ENCODE data around the gene MACROD1. TPM values are rescaled to one million over a fixed set of nuclear protein-coding genes. Genes with fewer than 3 reads are reported as not detected.

Gene MACROD1
- total and polyA plus RNA-seq, 2 experiments from 2014 or later: 21.2 to 403 TPM

- Histone ChIP-seq H3K4me1 (ENCODE audit: insufficient read depth) (no peaks in the 10 kb centered on the region), H3K4me3 (no peak overlapping the region), H3K36me3 (ENCODE audit: low read depth) (no peaks in the 10 kb centered on the region), H3K4me2 (ENCODE audit: unreplicated experiment) (no peak overlapping the region), H3K79me2 (ENCODE audit: insufficient read depth) (no peaks in the 10 kb centered on the region), H4K20me1 (ENCODE audit: insufficient read depth) (no peaks in the 10 kb centered on the region), H2AFZ (no peak overlapping the region), H3K9me3 (ENCODE audit: low read depth) (no peaks in the 10 kb centered on the region), H3K27me3 (replicated peaks; ENCODE audit: insufficient read depth) (no peaks in the 10 kb centered on the region), H3K9me2 (ENCODE audit: insufficient read depth) (no peaks in the 10 kb centered on the region), H3K27ac (no peak overlapping the region), H3K9ac (no peak overlapping the region), H3F3A (ENCODE audit: insufficient read depth) (no peaks in the 10 kb centered on the region)
- in situ Hi-C loops (cut with MboI): no loop called here
- WGBS, 2 experiments (ENCODE audit: low coverage in 1 of 2, low lambda C conversion rate in 2 of 2, missing lambda C conversion rate in 2 of 2): 68 to 74% methylated on average over 7 of the region's 7 CpGs
- no peak for DNase-seq
- TF ChIP-seq EZH2phosphoT487 (IDR thresholded peaks at IDR 0.05; ENCODE audit: insufficient read depth, low read depth): no peak
- no peak for TF ChIP-seq EZH2 (IDR thresholded peaks at IDR 0.05; ENCODE audit: insufficient read depth, poor library complexity, severe bottlenecking)
These were observed 139.2 kb downstream of the MACROD1 start for GRCh38 chr11:64026575-64027205.

GRCh38 chr11:64025205-64025604 is 140.7 kb downstream of the MACROD1 start:
- TF ChIP-seq EZH2 (IDR thresholded peaks at IDR 0.05; ENCODE audit: insufficient read depth, poor library complexity, severe bottlenecking): no peak
- WGBS, 2 experiments (ENCODE audit: low coverage in 1 of 2, low lambda C conversion rate in 2 of 2, missing lambda C conversion rate in 2 of 2): 73 to 74% methylated on average over 4 of the region's 4 CpGs
- Histone ChIP-seq H2AFZ (no peak overlapping the region), H3K27ac (no peak overlapping the region), H3K36me3 (ENCODE audit: low read depth) (no peaks in the 10 kb centered on the region), H3F3A (ENCODE audit: insufficient read depth) (no peaks in the 10 kb centered on the region), H3K9ac (no peak overlapping the region), H3K79me2 (ENCODE audit: insufficient read depth) (no peaks in the 10 kb centered on the region), H3K9me2 (ENCODE audit: insufficient read depth) (no peaks in the 10 kb centered on the region), H3K27me3 (replicated peaks; ENCODE audit: insufficient read depth) (no peaks in the 10 kb centered on the region), H3K4me3 (no peak overlapping the region), H4K20me1 (ENCODE audit: insufficient read depth) (no peaks in the 10 kb centered on the region), H3K4me2 (ENCODE audit: unreplicated experiment) (no peak overlapping the region), H3K4me1 (ENCODE audit: insufficient read depth) (no peaks in the 10 kb centered on the region), H3K9me3 (ENCODE audit: low read depth) (no peaks in the 10 kb centered on the region)
- no peak for DNase-seq
- in situ Hi-C loops (cut with MboI): no loop called here

- H3K36me3 ChIP-seq (ENCODE audit: low read depth): no peaks in the 10 kb centered on the region
- H2AFZ ChIP-seq: no peak overlapping the region
- no peak for TF ChIP-seq EZH2phosphoT487 (IDR thresholded peaks at IDR 0.05; ENCODE audit: insufficient read depth, low read depth)
- no peak for TF ChIP-seq EZH2 (IDR thresholded peaks at IDR 0.05; ENCODE audit: insufficient read depth, poor library complexity, severe bottlenecking)
- H3K27ac ChIP-seq: no peak overlapping the region
- H3K4me2 ChIP-seq (ENCODE audit: unreplicated experiment): no peak overlapping the region
- H3K9me2 ChIP-seq (ENCODE audit: insufficient read depth): no peaks in the 10 kb centered on the region
- no peak for DNase-seq
- H3K4me1 ChIP-seq (ENCODE audit: insufficient read depth): no peaks in the 10 kb centered on the region
- no peaks in the 10 kb centered on the region for H3K79me2 ChIP-seq (ENCODE audit: insufficient read depth)
- no peak overlapping the region for H3K4me3 ChIP-seq
- H3F3A ChIP-seq (ENCODE audit: insufficient read depth): no peaks in the 10 kb centered on the region
- WGBS, 2 experiments (ENCODE audit: low coverage in 1 of 2, low lambda C conversion rate in 2 of 2, missing lambda C conversion rate in 2 of 2): 86 to 89% methylated on average over 20 of the region's 20 CpGs
- H4K20me1 ChIP-seq (ENCODE audit: insufficient read depth): no peaks in the 10 kb centered on the region
- no peaks in the 10 kb centered on the region for H3K27me3 ChIP-seq (replicated peaks; ENCODE audit: insufficient read depth)
- in situ Hi-C loops (cut with MboI): no loop called here
- no peaks in the 10 kb centered on the region for H3K9me3 ChIP-seq (ENCODE audit: low read depth)
- no peak overlapping the region for H3K9ac ChIP-seq
These were observed 141.9 kb downstream of the MACROD1 start for GRCh38 chr11:64023712-64024710.

- H3K9ac ChIP-seq: no peak overlapping the region
- no peaks in the 10 kb centered on the region for H3K27me3 ChIP-seq (replicated peaks; ENCODE audit: insufficient read depth)
- 57 to 60% methylated on average over 14 of the region's 14 CpGs for WGBS, 2 experiments (ENCODE audit: low coverage in 1 of 2, low lambda C conversion rate in 2 of 2, missing lambda C conversion rate in 2 of 2)
- H3K4me1 ChIP-seq (ENCODE audit: insufficient read depth): no peaks in the 10 kb centered on the region
- TF ChIP-seq EZH2phosphoT487 (IDR thresholded peaks at IDR 0.05; ENCODE audit: insufficient read depth, low read depth): no peak
- TF ChIP-seq EZH2 (IDR thresholded peaks at IDR 0.05; ENCODE audit: insufficient read depth, poor library complexity, severe bottlenecking): no peak
- no peaks in the 10 kb centered on the region for H3K36me3 ChIP-seq (ENCODE audit: low read depth)
- H3K4me2 ChIP-seq (ENCODE audit: unreplicated experiment): no peak overlapping the region
- no peak overlapping the region for H3K27ac ChIP-seq
- H4K20me1 ChIP-seq (ENCODE audit: insufficient read depth): no peaks in the 10 kb centered on the region
- no peaks in the 10 kb centered on the region for H3K9me2 ChIP-seq (ENCODE audit: insufficient read depth)
- in situ Hi-C loops (cut with MboI): no loop called here
- no peak overlapping the region for H3K4me3 ChIP-seq
- H2AFZ ChIP-seq: no peak overlapping the region
- H3F3A ChIP-seq (ENCODE audit: insufficient read depth): no peaks in the 10 kb centered on the region
- no peak for DNase-seq
- H3K9me3 ChIP-seq (ENCODE audit: low read depth): no peaks in the 10 kb centered on the region
- H3K79me2 ChIP-seq (ENCODE audit: insufficient read depth): no peaks in the 10 kb centered on the region
These were observed 143.7 kb downstream of the MACROD1 start for GRCh38 chr11:64022125-64022784.

Measured in GM23248 (cell line).